ENCODE data around the gene SNTG2.

DNA sequence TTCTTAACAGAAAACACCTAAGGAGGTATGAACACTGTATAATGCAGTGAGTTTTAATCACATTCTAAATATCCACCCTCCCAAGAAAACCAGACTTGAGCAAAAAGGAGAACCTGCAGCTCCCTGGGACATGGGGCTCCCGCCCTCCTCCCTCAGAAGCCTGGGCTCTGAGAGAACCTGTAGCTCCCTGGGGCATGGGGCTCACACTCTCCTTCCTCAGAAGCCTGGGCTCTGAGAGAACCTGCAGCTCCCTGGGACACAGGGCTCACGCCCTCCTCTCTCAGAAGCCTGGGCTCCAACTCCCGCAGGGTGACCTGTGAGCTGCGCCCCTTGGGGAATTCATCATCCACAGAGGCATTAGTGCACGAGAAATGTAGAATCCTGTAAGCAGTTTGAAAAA, 222.9 kb downstream of the SNTG2 start:
- TF ChIP-seq POLR2A (IDR thresholded peaks at IDR 0.05; ENCODE audit: low read length) (no peak), GATA1 (IDR thresholded peaks at IDR 0.05; ENCODE audit: low read depth, low read length) (no peak)

Measured in erythroblast (primary cell).